ENCODE measurements around the gene KCNJ10. TPM values are rescaled to one million over a fixed set of nuclear protein-coding genes. Genes with fewer than 3 reads are reported as not detected.

Gene KCNJ10
- total and polyA plus RNA-seq, 8 donors, result 0.05 to 0.09 (median 0.08) TPM; not detected in 5

DNA sequence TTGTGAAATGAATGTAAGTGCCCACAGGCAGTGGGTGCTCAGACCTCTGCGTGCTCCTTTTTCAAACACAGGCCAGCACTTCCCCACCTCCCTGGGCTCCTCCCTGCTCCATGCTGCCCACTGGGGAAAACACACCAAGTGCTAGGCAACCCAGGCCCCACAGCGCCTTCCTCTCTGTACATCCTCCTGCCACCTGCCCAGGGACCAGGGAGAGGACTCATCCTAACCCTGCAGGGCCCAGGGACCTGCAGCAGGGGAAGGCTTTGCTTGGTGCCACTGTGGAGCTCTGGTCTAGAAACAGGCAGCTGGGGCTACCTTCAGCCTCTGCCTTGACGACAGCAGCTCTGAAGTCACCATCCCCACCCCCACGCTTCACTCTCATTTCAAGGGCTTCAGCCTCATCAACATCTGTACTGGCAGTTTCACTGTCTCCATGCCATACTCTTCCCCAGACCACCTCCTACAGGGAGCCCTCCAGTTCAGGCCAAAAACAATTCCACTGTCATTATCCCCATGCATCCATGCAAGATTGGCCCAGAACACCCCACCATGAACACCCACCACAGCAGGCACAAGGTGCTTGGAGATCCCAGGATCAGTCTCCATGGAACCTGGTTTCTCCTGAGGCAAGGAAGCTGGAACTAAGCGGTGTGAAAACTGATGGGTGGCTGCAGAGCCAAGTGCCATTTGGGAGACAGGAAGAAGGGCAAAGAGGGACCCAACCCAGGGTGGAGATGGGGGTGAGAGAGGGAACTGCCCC lies 27.4 kb upstream of the KCNJ10 start:
- FAIRE-seq, result no peak
- Histone ChIP-seq H3K27ac (peak overlapping the region in 3 of 4 donors; percentile 55 to 78 (median 75)), H3K27me3 (no peaks in the 10 kb centered on the region), H3K36me3 (peaks cover 0 to 17% (median 0%) of the 10 kb centered on the region in 3 donors), H3K4me1 (peaks cover 5 to 33% (median 13%) of the 10 kb centered on the region in 3 donors), H3K9me3 (no peaks in the 10 kb centered on the region), H3K4me3 (peak overlapping the region; percentile 58 to 78 (median 68))
- peak in 1 of 6 donors; percentile 24 for DNase-seq
- TF ChIP-seq, protein P1, sequence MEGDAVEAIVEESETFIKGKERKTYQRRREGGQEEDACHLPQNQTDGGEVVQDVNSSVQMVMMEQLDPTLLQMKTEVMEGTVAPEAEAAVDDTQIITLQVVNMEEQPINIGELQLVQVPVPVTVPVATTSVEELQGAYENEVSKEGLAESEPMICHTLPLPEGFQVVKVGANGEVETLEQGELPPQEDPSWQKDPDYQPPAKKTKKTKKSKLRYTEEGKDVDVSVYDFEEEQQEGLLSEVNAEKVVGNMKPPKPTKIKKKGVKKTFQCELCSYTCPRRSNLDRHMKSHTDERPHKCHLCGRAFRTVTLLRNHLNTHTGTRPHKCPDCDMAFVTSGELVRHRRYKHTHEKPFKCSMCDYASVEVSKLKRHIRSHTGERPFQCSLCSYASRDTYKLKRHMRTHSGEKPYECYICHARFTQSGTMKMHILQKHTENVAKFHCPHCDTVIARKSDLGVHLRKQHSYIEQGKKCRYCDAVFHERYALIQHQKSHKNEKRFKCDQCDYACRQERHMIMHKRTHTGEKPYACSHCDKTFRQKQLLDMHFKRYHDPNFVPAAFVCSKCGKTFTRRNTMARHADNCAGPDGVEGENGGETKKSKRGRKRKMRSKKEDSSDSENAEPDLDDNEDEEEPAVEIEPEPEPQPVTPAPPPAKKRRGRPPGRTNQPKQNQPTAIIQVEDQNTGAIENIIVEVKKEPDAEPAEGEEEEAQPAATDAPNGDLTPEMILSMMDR (IDR thresholded peaks at IDR 0.05), result no peak
- 60 to 61% methylated on average over 5 of the region's 5 CpGs for WGBS, 2 donors
- no peak for ATAC-seq
- intact Hi-C loops (cut with DNase I), result no loop called here

DNA sequence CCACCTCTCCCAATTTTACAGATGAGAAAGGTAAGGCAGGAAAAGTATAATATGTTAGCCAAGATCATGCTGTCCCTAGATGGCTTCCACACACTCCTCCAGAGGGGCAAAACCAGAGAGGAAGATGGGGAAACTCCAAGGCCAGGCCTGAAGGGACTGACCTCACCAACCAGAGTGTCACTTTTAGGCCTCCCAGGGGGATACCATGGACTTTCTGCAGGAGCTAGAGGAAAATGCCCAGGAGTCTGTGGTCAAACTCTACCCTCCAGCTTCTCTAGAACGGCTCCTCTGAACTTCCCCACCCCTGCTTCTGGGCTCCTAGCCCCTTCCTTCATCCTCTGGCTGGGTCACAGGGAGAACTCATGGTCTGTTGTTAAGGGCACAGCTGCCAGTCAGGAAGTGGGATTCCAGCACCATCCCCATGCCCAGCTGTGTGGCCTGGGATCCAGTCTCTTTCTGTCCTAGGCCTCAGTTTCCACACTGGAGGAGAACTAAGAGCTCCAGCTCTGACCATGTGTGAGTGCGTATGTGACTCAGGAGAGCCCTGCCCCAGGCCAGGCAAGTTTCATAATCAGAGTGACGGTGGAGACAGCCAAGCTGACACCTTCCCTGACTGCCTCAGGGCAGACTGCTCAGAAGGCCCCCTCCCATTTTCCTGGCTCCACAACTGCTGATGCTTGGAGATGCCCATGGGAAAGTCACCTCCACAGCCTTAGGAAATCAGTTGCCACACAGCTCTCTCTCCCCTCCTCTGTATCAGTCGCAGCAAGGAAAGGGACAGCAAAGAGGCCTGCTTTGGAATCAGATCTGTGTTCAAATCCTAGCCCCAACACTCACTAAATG lies 26.5 kb upstream of the KCNJ10 start:
- H3K4me1 ChIP-seq, result peaks cover 5 to 31% (median 13%) of the 10 kb centered on the region in 3 donors
- peaks cover 0 to 25% (median 0%) of the 10 kb centered on the region in 3 donors for H3K36me3 ChIP-seq
- H3K9me3 ChIP-seq, result no peaks in the 10 kb centered on the region
- 61 to 73% methylated on average over 4 of the region's 4 CpGs for WGBS, 2 donors
- FAIRE-seq (no peak), ATAC-seq (no peak), DNase-seq (no peak)
- no peak overlapping the region for H3K27ac ChIP-seq
- intact Hi-C loops (cut with DNase I), result no loop called here
- H3K4me3 ChIP-seq, result peak overlapping the region in 2 of 4 donors; percentile 58 to 78
- H3K27me3 ChIP-seq, result no peaks in the 10 kb centered on the region
- TF ChIP-seq, protein P1 (IDR thresholded peaks at IDR 0.05), result no peak

DNA sequence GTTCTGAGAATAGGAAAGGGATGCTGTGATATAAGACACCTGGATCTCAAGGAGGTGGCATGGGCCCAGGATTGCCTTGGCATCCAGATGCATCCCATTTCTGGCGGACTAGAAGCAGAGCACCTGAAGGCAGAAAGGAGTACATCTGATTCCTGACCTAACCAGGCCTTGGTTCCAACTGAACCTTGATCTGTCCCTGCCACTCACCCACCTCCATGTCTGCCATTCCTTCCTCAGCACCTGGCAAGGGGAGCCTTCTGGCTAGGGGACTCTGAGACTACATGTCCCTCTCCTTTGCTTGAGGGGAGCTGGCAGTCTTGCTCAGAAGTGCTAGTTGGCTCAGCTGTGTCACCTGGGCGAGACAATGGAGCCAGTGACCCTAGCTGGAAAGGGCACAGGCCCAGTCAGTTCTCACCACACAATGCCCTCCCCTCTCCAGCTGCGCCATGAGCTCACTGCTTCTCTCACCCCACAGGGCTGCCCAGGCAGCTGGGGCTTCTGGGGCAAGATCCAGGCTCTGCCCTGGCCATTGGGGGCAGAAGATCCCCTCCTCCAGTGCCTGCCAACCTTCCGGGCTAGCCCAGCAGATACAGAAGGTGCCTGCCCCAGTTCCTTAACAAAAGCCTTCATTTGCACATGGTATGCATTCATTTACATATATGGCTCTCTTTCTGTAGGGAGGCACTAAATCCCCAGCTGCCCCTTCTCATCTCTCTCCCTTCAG lies 25.6 kb upstream of the KCNJ10 start:
- no peak for FAIRE-seq
- Histone ChIP-seq H3K36me3 (peaks cover 0 to 29% (median 0%) of the 10 kb centered on the region in 3 donors), H3K9me3 (no peaks in the 10 kb centered on the region), H3K27me3 (no peaks in the 10 kb centered on the region), H3K4me1 (peaks cover 5 to 24% (median 13%) of the 10 kb centered on the region in 3 donors), H3K27ac (no peak overlapping the region), H3K4me3 (no peak overlapping the region)
- no peak for DNase-seq
- 86 to 95% methylated on average over 4 of the region's 4 CpGs for WGBS, 2 donors
- ATAC-seq, result no peak
- intact Hi-C loops (cut with DNase I), result no loop called here
- TF ChIP-seq, protein P1 (IDR thresholded peaks at IDR 0.05), result no peak

DNA sequence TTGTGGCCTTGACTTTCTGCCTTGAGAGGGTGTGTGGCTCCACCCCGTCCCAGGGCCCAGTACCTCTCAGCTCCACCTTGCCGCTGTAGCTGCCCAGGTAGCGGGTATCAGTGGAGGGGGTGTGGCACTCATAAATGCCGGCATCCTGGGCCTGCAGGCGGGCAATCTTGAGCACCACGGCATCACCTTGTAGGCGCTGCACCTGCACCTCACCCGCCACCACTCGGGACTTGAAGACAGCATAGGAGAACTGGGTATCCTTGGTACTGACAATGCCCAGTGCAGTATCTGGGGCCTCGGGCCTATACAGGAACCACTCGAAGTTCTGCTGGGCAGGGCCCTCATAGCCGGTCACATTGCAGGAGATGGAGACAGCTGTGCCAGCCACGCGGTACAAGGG lies 24.8 kb upstream of the KCNJ10 start:
- ATAC-seq, result no peak
- intact Hi-C loops (cut with DNase I), result no loop called here
- TF ChIP-seq, protein P1 (IDR thresholded peaks at IDR 0.05), result no peak
- WGBS, 2 donors, result 91 to 94% methylated on average over 14 of the region's 14 CpGs
- Histone ChIP-seq H3K4me1 (peaks cover 5 to 22% (median 13%) of the 10 kb centered on the region in 3 donors), H3K9me3 (no peaks in the 10 kb centered on the region), H3K27me3 (no peaks in the 10 kb centered on the region), H3K4me3 (no peak overlapping the region), H3K36me3 (peaks cover 0 to 29% (median 0%) of the 10 kb centered on the region in 3 donors), H3K27ac (no peak overlapping the region)
- no peak for DNase-seq
- no peak for FAIRE-seq

All from pancreas (tissue), 10 donors.